NB4 (cell line): ENCODE measurements around the gene CROCC2.

Experiments used
- DNase-seq: peaks from one replicate; pipeline ENCODE4 v3.0.0; 2010; ENCODE audit warnings: low read depth
- H3K4me3 ChIP-seq: one replicate; pipeline ENCODE4 v1.5.1; 2011; ENCODE audit warnings: mild to moderate bottlenecking, low read depth, low read length, moderate library complexity
- CTCF ChIP-seq: IDR thresholded peaks from one replicate; pipeline ENCODE4 v1.5.1; 2012; ENCODE audit warnings: low read depth, low read length
- MAX ChIP-seq: IDR thresholded peaks from 2 replicates; pipeline ENCODE4 v1.6.1; 2011; ENCODE audit warnings: low read depth, low read length
- MYC ChIP-seq: IDR thresholded peaks from 2 replicates; pipeline ENCODE4 v1.6.1; 2011; ENCODE audit warnings: low read depth, low read length
- POLR2A ChIP-seq: IDR thresholded peaks from 2 replicates; pipeline ENCODE4 v1.6.1; 2011; ENCODE audit warnings: mild to moderate bottlenecking; ENCODE audit not compliant: insufficient read length; ENCODE audit errors: extremely low read depth

CROCC2 gene

GRCh38 chr2:240951045-240951594 is 45.0 kb downstream of the CROCC2 start:
- no peak for DNase-seq
- H3K4me3 ChIP-seq: no peak overlapping the region
- TF ChIP-seq MAX (no peak), MYC (no peak), POLR2A (no peak), CTCF (no peak)

GRCh38 chr2:240952496-240953246 is 46.5 kb downstream of the CROCC2 start:
- no peak overlapping the region for H3K4me3 ChIP-seq
- DNase-seq: no peak
- TF ChIP-seq MAX (no peak), MYC (no peak), CTCF (no peak), POLR2A (no peak)

GRCh38 chr2:240953426-240954410 is 47.6 kb downstream of the CROCC2 start:
- TF ChIP-seq MAX (no peak), MYC (no peak), CTCF (no peak), POLR2A (no peak)
- DNase-seq: no peak
- no peak overlapping the region for H3K4me3 ChIP-seq

GRCh38 chr2:240954436-240955305 is 48.5 kb downstream of the CROCC2 start:
- TF ChIP-seq POLR2A (no peak), CTCF (no peak), MAX (no peak), MYC (no peak)
- DNase-seq: no peak
- no peak overlapping the region for H3K4me3 ChIP-seq
